AG04449 (cell line): Measurements from ENCODE around the gene RPL27.
A peak's percentile ranks its signal among the peaks of the same experiment; 100 is the strongest.
"Not testable (repeated sequence)": the region's sequence is repeated elsewhere in the genome, so short reads cannot be mapped to it uniquely, and the experiment has no call there.

ENCODE experiments used
- CTCF ChIA-PET: fragments of 350-600 bp; formaldehyde crosslinking; extraction: SDS; loops from one replicate; lab custom pipeline; 2021; ENCODE audit warnings: antibody characterized with exemption; lab: Yijun Ruan, JAX
- POLR2A ChIA-PET: fragments of 400-600, 350-600 bp; formaldehyde crosslinking; extraction: SDS; loops from one replicate; lab custom pipeline; 2020; ENCODE audit warnings: antibody characterized with exemption, inconsistent platforms; lab: Yijun Ruan, JAX
- DNase-seq: peaks from one replicate; pipeline ENCODE4 v3.0.0-alpha.2; 2010; ENCODE audit warnings: low read depth, low spot score
- H3K4me3 ChIP-seq: 2 replicates; pipeline ENCODE4 v1.5.1; 2011; ENCODE audit warnings: low read depth, mild to moderate bottlenecking, control low read depth, low read length
- TF ChIP-seq, protein P1 (sequence below): IDR thresholded peaks from one replicate; pipeline ENCODE4 v1.5.1; 2011; ENCODE audit warnings: mild to moderate bottlenecking, moderate library complexity, low read length, control low read depth, inconsistent platforms; ENCODE audit not compliant: insufficient read depth; ENCODE audit errors: missing control alignments

RPL27 gene

DNA sequence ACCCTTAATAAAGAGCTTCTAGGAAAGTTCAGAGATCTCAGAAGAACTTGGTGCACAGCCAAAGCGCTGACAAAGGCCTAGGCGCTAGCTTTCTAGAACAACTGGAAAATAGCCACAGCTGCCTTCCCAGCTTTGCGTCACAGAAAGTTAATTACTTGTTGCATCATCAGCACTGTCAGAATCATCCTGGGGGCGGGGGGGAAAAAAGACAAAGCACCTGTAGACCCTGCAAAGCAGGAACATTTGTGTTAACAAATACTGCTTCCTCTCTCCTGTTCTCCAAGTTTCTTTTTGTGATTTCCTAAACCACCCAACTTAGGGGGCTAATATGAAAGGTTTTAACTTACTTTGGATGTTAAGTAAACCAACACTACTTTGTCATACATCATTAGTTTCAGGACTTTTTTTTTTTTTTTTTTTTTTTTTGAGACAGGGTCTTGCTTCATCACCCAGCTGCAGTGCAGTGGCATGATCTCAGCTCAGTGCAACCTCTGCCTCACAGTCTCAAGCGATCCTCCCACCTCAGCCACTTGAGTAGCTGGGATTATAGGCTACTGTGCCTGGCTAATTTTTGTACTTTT, 29.1 kb upstream of the RPL27 start:
- ChIA-PET CTCF (interaction anchor here (1.1 to 2.5 kb wide), 3 partner anchors 18 to 121 kb away, joined by 3 to 8 read pairs (median 3); partner anchors contain the start of gene RPL27), POLR2A (no interaction called here)
- no peak overlapping the region for H3K4me3 ChIP-seq
- no peak for DNase-seq
- TF ChIP-seq, protein P1, sequence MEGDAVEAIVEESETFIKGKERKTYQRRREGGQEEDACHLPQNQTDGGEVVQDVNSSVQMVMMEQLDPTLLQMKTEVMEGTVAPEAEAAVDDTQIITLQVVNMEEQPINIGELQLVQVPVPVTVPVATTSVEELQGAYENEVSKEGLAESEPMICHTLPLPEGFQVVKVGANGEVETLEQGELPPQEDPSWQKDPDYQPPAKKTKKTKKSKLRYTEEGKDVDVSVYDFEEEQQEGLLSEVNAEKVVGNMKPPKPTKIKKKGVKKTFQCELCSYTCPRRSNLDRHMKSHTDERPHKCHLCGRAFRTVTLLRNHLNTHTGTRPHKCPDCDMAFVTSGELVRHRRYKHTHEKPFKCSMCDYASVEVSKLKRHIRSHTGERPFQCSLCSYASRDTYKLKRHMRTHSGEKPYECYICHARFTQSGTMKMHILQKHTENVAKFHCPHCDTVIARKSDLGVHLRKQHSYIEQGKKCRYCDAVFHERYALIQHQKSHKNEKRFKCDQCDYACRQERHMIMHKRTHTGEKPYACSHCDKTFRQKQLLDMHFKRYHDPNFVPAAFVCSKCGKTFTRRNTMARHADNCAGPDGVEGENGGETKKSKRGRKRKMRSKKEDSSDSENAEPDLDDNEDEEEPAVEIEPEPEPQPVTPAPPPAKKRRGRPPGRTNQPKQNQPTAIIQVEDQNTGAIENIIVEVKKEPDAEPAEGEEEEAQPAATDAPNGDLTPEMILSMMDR, result no peak

DNA sequence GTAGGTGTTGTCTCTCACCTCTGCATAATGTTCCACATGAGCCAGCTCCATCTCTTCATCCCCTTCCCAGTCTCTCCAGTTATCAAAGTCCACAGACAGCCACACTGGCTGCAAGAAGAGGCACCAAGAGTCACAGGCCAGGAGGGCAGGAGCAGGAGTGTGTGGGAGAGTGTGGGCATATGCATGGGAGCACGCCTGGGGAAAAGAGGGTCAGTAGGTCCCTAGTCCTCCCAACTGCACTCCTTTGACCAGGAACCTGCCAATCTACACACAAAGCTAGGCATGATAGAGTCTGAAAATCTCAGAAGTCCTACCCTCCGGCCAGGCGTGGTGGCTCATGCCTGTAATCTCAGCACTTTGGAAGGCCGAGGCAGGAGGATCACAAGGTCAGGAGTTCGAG, 26.6 kb upstream of the RPL27 start:
- TF ChIP-seq, protein P1, result no peak
- no peak for DNase-seq
- POLR2A ChIA-PET, result no interaction called here
- CTCF ChIA-PET, result interaction anchor here (0.8 kb wide), 1 partner anchor 26 kb away, joined by 3 read pairs; no protein-coding TSS in a partner anchor
- H3K4me3 ChIP-seq, result no peak overlapping the region

DNA sequence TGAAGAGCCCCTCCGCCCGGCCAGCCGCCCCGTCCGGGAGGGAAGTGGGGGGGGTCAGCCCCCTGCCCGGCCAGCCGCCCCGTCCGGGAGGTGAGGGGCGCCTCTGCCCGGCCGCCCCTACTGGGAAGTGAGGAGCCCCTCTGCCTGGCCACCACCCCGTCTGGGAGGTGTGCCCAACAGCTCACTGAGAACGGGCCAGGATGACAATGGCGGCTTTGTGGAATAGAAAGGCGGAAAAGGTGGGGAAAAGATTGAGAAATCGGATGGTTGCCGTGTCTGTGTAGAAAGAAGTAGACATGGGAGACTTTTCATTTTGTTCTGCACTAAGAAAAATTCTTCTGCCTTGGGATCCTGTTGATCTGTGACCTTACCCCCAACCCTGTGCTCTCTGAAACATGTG, 24.9 kb upstream of the RPL27 start:
- CTCF ChIA-PET, DNase-seq, H3K4me3 ChIP-seq, POLR2A ChIA-PET: not testable (repeated sequence)

DNA sequence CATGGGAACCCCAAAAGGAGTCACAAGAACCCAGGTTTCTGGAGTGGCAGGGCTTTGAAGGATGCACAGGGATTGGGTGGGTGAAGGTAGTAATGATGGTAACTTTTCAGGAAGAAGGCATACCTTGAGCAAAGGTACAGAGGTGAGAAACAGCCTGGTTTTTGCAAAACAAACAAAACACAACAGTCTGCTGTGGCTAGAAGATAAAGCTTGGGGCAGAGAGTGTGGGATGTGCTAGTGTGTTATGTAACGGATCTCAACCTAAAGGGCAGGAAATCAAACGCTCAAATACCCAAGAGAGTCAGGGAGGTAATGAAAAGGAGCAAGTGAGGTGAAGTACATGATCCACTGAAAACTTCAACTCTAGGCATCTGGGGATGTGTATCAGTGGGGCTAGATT, 23.0 kb upstream of the RPL27 start:
- ChIA-PET POLR2A (no interaction called here), CTCF (interaction anchor here (1.4 kb wide), 1 partner anchor 23 kb away, joined by 4 read pairs; the partner anchor contains the start of gene RPL27)
- no peak overlapping the region for H3K4me3 ChIP-seq
- TF ChIP-seq, protein P1, result no peak
- no peak for DNase-seq

DNA sequence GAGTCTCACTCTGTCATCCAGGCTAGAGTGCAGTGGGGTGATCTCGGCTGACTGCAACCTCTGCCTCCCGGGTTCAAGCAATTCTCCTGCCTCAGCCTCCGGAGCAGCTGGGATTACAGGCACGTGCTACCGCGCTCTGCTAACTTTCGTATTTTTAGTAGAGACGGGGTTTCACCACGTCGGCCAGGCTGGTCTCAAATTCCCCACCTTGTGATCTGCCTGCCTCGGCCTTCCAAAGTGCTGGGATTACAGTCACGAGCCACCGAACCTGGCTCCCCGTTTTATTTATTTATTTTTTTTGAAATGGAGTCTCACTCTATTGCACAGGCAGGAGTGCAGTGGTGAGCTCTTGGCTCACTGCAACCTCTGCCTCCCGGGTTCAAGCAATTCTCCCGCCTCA, 22.5 kb upstream of the RPL27 start:
- ChIA-PET POLR2A (interaction anchor here (0.6 to 1.5 kb wide), 2 partner anchors 17 to 22 kb away, joined by 3 to 4 read pairs; partner anchors contain the start of gene RPL27), CTCF (interaction anchor here (0.9 to 1.4 kb wide), 2 partner anchors 21 to 22 kb away, joined by 3 to 4 read pairs; partner anchors contain the start of gene RPL27)
- DNase-seq, H3K4me3 ChIP-seq: not testable (repeated sequence)

DNA sequence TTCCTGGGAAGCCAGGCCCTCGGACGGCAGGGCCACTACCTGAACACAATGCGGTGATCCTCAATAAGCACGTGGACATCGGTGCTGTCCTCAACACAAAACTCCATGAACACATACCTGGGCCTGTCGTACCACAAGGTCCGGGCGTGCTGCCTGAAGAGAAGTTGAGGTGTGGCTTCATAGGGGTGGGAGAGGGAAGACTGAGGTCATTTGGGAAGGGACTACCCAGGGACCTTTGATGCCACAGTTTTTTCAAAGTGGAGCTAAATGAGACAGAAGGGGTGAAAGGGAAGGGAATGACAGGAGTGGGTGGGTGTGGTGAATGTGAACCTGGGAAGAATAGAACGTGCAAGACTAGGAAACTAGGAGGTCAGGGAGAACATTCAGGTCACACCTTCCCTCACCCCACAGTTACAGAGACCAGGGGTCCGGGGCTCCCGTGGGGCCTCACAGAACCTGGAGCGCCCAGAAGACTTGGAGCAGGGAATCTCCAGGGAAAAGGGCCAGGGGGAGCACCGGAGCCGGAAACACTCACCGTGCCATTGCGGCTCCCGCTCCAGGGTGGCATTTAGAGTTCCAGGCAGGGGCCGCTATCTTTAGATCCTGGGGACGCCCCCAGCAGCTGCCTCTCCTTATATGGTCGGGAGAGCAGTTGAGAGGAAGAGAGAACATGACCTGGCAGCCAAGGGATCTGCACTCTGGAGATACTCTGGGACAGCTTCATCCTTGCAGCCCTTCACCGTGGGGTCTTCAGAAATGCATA, 18.5 kb upstream of the RPL27 start, which contains the start of gene PTGES3L:
PTGES3L (minus strand) TSS at position 570 of the 763 bp plus-strand sequence; CDS start at position 543, 27 bp downstream.
- CTCF ChIA-PET, result interaction anchor here (1.4 to 2.6 kb wide), 2 partner anchors 18 to 136 kb away, joined by 3 to 14 read pairs; partner anchors contain the start of gene RPL27
- DNase-seq, result no peak
- POLR2A ChIA-PET, result interaction anchor here (1.0 kb wide), 1 partner anchor 18 kb away, joined by 5 read pairs; the partner anchor contains the start of gene RPL27
- TF ChIP-seq, protein P1, result no peak
- H3K4me3 ChIP-seq, result peak within 1 kb of the TSS; percentile 78

DNA sequence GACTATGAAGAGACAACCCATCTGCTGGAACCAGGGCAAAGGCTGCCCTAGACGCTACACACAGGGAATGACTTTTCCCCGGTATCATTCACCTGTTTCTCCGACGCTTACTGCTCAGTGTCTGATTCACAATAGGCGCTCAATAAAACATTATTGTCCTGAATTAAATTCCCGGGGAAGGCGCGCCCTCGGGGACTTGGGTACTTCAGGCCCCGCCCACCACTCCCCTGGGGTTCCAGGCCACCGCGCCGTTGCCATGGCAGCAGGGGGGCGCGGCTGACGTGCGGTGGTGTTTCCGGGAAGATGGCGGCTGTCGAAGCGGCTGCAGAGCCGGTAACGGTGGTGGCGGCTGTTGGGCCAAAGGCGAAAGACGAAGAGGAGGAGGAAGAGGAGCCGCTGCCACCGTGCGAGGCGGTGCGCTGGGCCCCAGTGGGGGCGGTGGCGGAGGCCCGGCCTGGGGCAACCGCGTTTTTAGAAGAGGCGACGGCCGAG, 17.9 kb upstream of the RPL27 start, which contains the start of gene RUNDC1:
RUNDC1 (plus strand) TSS at position 292 of the 492 bp plus-strand sequence; CDS start at position 304, 12 bp downstream.
- ChIA-PET CTCF (interaction anchor here (2.6 kb wide), 1 partner anchor 18 kb away, joined by 14 read pairs; the partner anchor contains the start of gene RPL27), POLR2A (interaction anchor here (1.0 kb wide), 1 partner anchor 18 kb away, joined by 5 read pairs; the partner anchor contains the start of gene RPL27)
- no peak for DNase-seq
- H3K4me3 ChIP-seq, result peak within 1 kb of the TSS; percentile 78
- TF ChIP-seq, protein P1, result no peak
